ACC112 (cell line): ENCODE results near the gene VPS25.

Experiments
- H2AFZ ChIP-seq: fragments of 200-600 bp; sonication (generic); one replicate; pipeline ENCODE4 v1.6.0; 2017; ENCODE audit warnings: antibody characterized with exemption, low read length; ENCODE audit not compliant: unreplicated experiment
- H3K27ac ChIP-seq: fragments of 200-600 bp; sonication (generic); 2 replicates; pipeline ENCODE4 v1.5.1; 2014; ENCODE audit warnings: low read depth, mild to moderate bottlenecking, antibody characterized with exemption, low read length, moderate library complexity
- H3K27me3 ChIP-seq: fragments of 200-600 bp; sonication (generic); 2 replicates; pipeline ENCODE4 v1.6.1; 2014; ENCODE audit warnings: mild to moderate bottlenecking, antibody characterized with exemption, low read length, moderate library complexity, mixed read lengths; ENCODE audit not compliant: insufficient read depth
- H3K36me3 ChIP-seq: fragments of 200-600 bp; sonication (generic); 2 replicates; pipeline ENCODE4 v1.6.1; 2016; ENCODE audit warnings: mild to moderate bottlenecking, antibody characterized with exemption, low read length, moderate library complexity, mixed read lengths; ENCODE audit not compliant: insufficient read depth
- H3K4me1 ChIP-seq: fragments of 200-600 bp; sonication (generic); one replicate; pipeline ENCODE4 v1.6.1; 2016; ENCODE audit warnings: low read length, mixed read lengths; ENCODE audit not compliant: insufficient read depth, unreplicated experiment, control insufficient read depth
- H3K4me3 ChIP-seq: fragments of 200-600 bp; sonication (generic); 2 replicates; pipeline ENCODE4 v1.5.1; 2014; ENCODE audit warnings: mild to moderate bottlenecking, low read depth, low read length
- H3K79me2 ChIP-seq: fragments of 200-600 bp; sonication (generic); one replicate; pipeline ENCODE4 v1.6.0; 2016; ENCODE audit warnings: low read length; ENCODE audit not compliant: control insufficient read depth, unreplicated experiment, insufficient read depth

VPS25 gene

GRCh38 chr17:42796066-42796758 lies 23.0 kb downstream of the VPS25 start:
- no peaks in the 10 kb centered on the region for H3K36me3 ChIP-seq
- H2AFZ ChIP-seq: no peak overlapping the region
- no peak overlapping the region for H3K4me3 ChIP-seq
- no peaks in the 10 kb centered on the region for H3K27me3 ChIP-seq
- H3K27ac ChIP-seq: no peak overlapping the region
- H3K79me2 ChIP-seq: peaks cover 14% of the 10 kb centered on the region
- peaks cover 9% of the 10 kb centered on the region for H3K4me1 ChIP-seq

- peaks cover 14% of the 10 kb centered on the region for H3K79me2 ChIP-seq
- no peak overlapping the region for H3K27ac ChIP-seq
- H3K36me3 ChIP-seq: no peaks in the 10 kb centered on the region
- H3K27me3 ChIP-seq: no peaks in the 10 kb centered on the region
- H3K4me1 ChIP-seq: peaks cover 9% of the 10 kb centered on the region
- H3K4me3 ChIP-seq: peak overlapping the region; percentile 93
- H2AFZ ChIP-seq: no peak overlapping the region
Observed at GRCh38 chr17:42797067-42798007, 24.1 kb downstream of the VPS25 start.

- H3K79me2 ChIP-seq: peaks cover 14% of the 10 kb centered on the region
- H3K4me3 ChIP-seq: peak overlapping the region; percentile 93
- H3K27ac ChIP-seq: no peak overlapping the region
- H3K27me3 ChIP-seq: no peaks in the 10 kb centered on the region
- no peaks in the 10 kb centered on the region for H3K36me3 ChIP-seq
- H3K4me1 ChIP-seq: peaks cover 9% of the 10 kb centered on the region
- H2AFZ ChIP-seq: peak overlapping the region; percentile 62
Observed at GRCh38 chr17:42798011-42798382, 24.7 kb downstream of the VPS25 start.

GRCh38 chr17:42798383-42799380 lies 25.4 kb downstream of the VPS25 start, which contains the start of the genes CNTD1 and COA3:
CNTD1 (plus strand) TSS chr17:42798861; CDS start chr17:42799068, 207 bp downstream.
COA3 (minus strand) TSS chr17:42798704; CDS start chr17:42798681, 23 bp downstream.
- Histone ChIP-seq H3K27ac (no peak within 1 kb of the TSS), H3K4me1 (peaks cover 9% of the 10 kb centered on the region), H3K36me3 (no peaks in the 10 kb centered on the region), H3K27me3 (no peaks in the 10 kb centered on the region), H2AFZ (peak within 1 kb of the TSS; percentile 76), H3K79me2 (peaks cover 14% of the 10 kb centered on the region), H3K4me3 (peak within 1 kb of the TSS; percentile 93)

- no peak overlapping the region for H3K4me3 ChIP-seq
- no peak overlapping the region for H3K27ac ChIP-seq
- H3K27me3 ChIP-seq: no peaks in the 10 kb centered on the region
Observed at GRCh38 chr17:42803074-42803883, 30.0 kb downstream of the VPS25 start.

GRCh38 chr17:42804918-42805367 lies 31.7 kb downstream of the VPS25 start:
- H2AFZ ChIP-seq: no peak overlapping the region
- no peaks in the 10 kb centered on the region for H3K27me3 ChIP-seq
- no peaks in the 10 kb centered on the region for H3K79me2 ChIP-seq
- no peaks in the 10 kb centered on the region for H3K36me3 ChIP-seq
- H3K4me1 ChIP-seq: peaks cover 9% of the 10 kb centered on the region
- no peak overlapping the region for H3K4me3 ChIP-seq
- no peak overlapping the region for H3K27ac ChIP-seq

More at GRCh38 chr17:42803074-42803883, 30.0 kb downstream of the VPS25 start:
- no peaks in the 10 kb centered on the region for H3K79me2 ChIP-seq
- no peak overlapping the region for H2AFZ ChIP-seq
- no peaks in the 10 kb centered on the region for H3K4me1 ChIP-seq
- no peaks in the 10 kb centered on the region for H3K36me3 ChIP-seq

- no peak overlapping the region for H3K4me3 ChIP-seq
- H2AFZ ChIP-seq: no peak overlapping the region
- H3K4me1 ChIP-seq: peaks cover 9% of the 10 kb centered on the region
- no peak overlapping the region for H3K27ac ChIP-seq
- no peaks in the 10 kb centered on the region for H3K27me3 ChIP-seq
- H3K36me3 ChIP-seq: peaks cover 5% of the 10 kb centered on the region; the same call in 1 of the 2 replicates
- no peaks in the 10 kb centered on the region for H3K79me2 ChIP-seq
Observed at GRCh38 chr17:42806249-42806648, 33.0 kb downstream of the VPS25 start.

- Histone ChIP-seq H3K4me3 (no peak overlapping the region), H3K79me2 (no peaks in the 10 kb centered on the region), H3K27ac (0 out of 2 replicates have a peak overlapping the region, but pooled peaks have one; percentile 19), H3K27me3 (no peaks in the 10 kb centered on the region), H3K36me3 (peaks cover 19% of the 10 kb centered on the region), H2AFZ (no peak overlapping the region), H3K4me1 (peaks cover 12% of the 10 kb centered on the region)
Observed at GRCh38 chr17:42809250-42809649, 36.0 kb downstream of the VPS25 start.

GRCh38 chr17:42814633-42815399 lies 41.6 kb downstream of the VPS25 start:
- H2AFZ ChIP-seq: no peak overlapping the region
- H3K27ac ChIP-seq: peak overlapping the region; percentile 68
- H3K4me1 ChIP-seq: peaks cover 28% of the 10 kb centered on the region
- H3K27me3 ChIP-seq: no peaks in the 10 kb centered on the region
- no peaks in the 10 kb centered on the region for H3K79me2 ChIP-seq
- 0 out of 2 replicates have a peak overlapping the region, but pooled peaks have one; percentile 3 for H3K4me3 ChIP-seq
- peaks cover 54% of the 10 kb centered on the region for H3K36me3 ChIP-seq
